H1 (cell line): Measurements from ENCODE around the gene DIPK1A. TPM values are rescaled to one million over a fixed set of nuclear protein-coding genes. Genes with fewer than 3 reads are reported as not detected.

Experiments used
- BRCA1 ChIP-seq: IDR thresholded peaks from 2 replicates; pipeline ENCODE4 v1.6.1; 2012; ENCODE audit warnings: low read depth, low read length, improper control_type of control experiment
- CHD1 ChIP-seq: IDR thresholded peaks from 2 replicates; pipeline ENCODE4 v1.6.1; 2012; ENCODE audit warnings: low read depth, low read length, improper control_type of control experiment
- FOSL1 ChIP-seq: IDR thresholded peaks from 2 replicates; pipeline ENCODE4 v1.6.1; 2011; ENCODE audit warnings: mild to moderate bottlenecking, low read depth, low read length, moderate library complexity; ENCODE audit not compliant: insufficient read depth
- RXRA ChIP-seq: IDR thresholded peaks from 2 replicates; pipeline ENCODE4 v1.6.1; 2011; ENCODE audit warnings: low read depth, mild to moderate bottlenecking, low read length, moderate library complexity; ENCODE audit not compliant: insufficient read depth
- SP4 ChIP-seq: IDR thresholded peaks from 2 replicates; pipeline ENCODE4 v1.6.1; 2012; ENCODE audit warnings: low read length, inconsistent platforms
- polyA plus RNA-seq, 7 experiments: library from polyadenylated mRNA; depleted of rRNA in 3 of 7; stranded (reverse) in 5 of 7; unstranded in 2 of 7; fragments of >200 nt in 5 of 7; fragments of 200-250 nt in 2 of 7; gene quantifications; 1 replicate in 5 of 7; 2 replicates in 1 of 7; 4 replicates in 1 of 7; pipeline versions ENCODE4 v1.2.1 to v1.2.3, GENCODE V29; 2011 to 2013; ENCODE audit warnings: missing spikeins in 2 of 7, mixed read lengths in 2 of 7
- total RNA-seq: library from RNA; stranded (reverse); fragmentation: NEBNext Ultra II Directional; extraction: Animal tissue kit (Norgen Biotek cat#: 25700); gene quantifications from 2 replicates; pipeline ENCODE4 v1.2.1, GENCODE V29; 2021
- TF ChIP-seq, protein P1 (sequence below): IDR thresholded peaks from 2 replicates; pipeline ENCODE4 v1.6.1; 2011; ENCODE audit warnings: low read depth, mild to moderate bottlenecking, low read length; ENCODE audit not compliant: insufficient read depth

Gene DIPK1A
- total and polyA plus RNA-seq, 2 of the 8 experiments (the other 6 are each of a cell fraction or from before 2014, with no cell fraction given), result 2.5 to 5.0 TPM

DNA sequence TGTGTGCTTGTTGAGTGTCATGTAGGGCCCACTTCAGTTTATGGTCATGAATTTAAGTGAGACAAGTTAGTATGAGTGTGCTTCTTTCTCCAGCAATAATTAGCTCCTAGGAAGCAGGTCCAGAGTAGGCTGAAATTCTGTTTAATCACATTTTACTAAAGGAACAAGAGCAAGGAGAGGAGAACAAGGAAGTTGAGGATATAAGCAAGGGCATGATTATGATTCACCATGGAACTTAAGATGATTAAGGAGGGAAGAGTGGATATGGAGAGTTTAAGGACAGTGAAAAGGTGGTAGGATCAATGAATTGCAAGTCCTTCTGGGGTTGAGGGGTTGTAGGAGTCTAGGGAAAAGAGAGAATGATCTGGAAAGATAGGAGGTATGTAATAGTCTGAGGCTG lies 3.1 kb upstream of the DIPK1A start (continued):
- no peak for TF ChIP-seq FOSL1
- TF ChIP-seq BRCA1, result no peak
- TF ChIP-seq RXRA, result no peak
- TF ChIP-seq, protein P1, sequence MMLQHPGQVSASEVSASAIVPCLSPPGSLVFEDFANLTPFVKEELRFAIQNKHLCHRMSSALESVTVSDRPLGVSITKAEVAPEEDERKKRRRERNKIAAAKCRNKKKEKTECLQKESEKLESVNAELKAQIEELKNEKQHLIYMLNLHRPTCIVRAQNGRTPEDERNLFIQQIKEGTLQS, result no peak
- no peak for TF ChIP-seq SP4
- TF ChIP-seq CHD1, result no peak
